ENCODE data around the gene VPS13D. TPM values are rescaled to one million over a fixed set of nuclear protein-coding genes. Genes with fewer than 3 reads are reported as not detected.

Gene VPS13D
- total RNA-seq, 1 experiment from 2014 or later: 33.1 TPM

- TF ChIP-seq POLR2AphosphoS5 (IDR thresholded peaks at IDR 0.05; ENCODE audit: low read depth, low read length): no peak
- TF ChIP-seq SIN3A (IDR thresholded peaks at IDR 0.05; ENCODE audit: borderline replicate concordance, insufficient read depth, low read depth, low read length): no peak
- TF ChIP-seq REST (IDR thresholded peaks at IDR 0.05; ENCODE audit: insufficient read depth in 1 of 2, low read depth in 2 of 2, low read length in 1 of 2): no peak
- no peak for TF ChIP-seq CTCF (IDR thresholded peaks at IDR 0.05)
- no peak for TF ChIP-seq TCF7L2 (IDR thresholded peaks at IDR 0.05; ENCODE audit: low read depth, low read length)
- DNase-seq (ENCODE audit: low read depth, low spot score) (no peak), ATAC-seq (no peak)
- H3K27ac ChIP-seq (ENCODE audit: low read length): no peak overlapping the region
- intact Hi-C loops (cut with micrococcal nuclease; ENCODE audit: unreplicated experiment): no loop called here
- no TSS peak for BruUV-seq (replicated peaks)
- ChIA-PET POLR2A (no interaction called here), CTCF (no interaction called here)
- H3K4me3 ChIP-seq (ENCODE audit: low read depth in 2 of 2, low read length in 2 of 2): no peak overlapping the region
- H3K27me3 ChIP-seq (ENCODE audit: control insufficient read depth, insufficient read depth, low read length): no peaks in the 10 kb centered on the region
- H3K36me3 ChIP-seq (ENCODE audit: control insufficient read depth, insufficient read depth, low read length): no peaks in the 10 kb centered on the region
- peaks cover 8% of the 10 kb centered on the region; the same call in 1 of the 2 replicates for H3K4me1 ChIP-seq (ENCODE audit: control insufficient read depth, insufficient read depth, low read length)
- H3K9me3 ChIP-seq (ENCODE audit: control insufficient read depth, insufficient read depth, low read depth, low read length): no peaks in the 10 kb centered on the region
- in situ Hi-C loops (cut with HindIII; ENCODE audit: low pct_unique_long_range_greater_than_20kb, low sequenced_read_pairs): no loop called here
These were observed 25.7 kb upstream of the VPS13D start for GRCh38 chr1:12204140-12204539.

GRCh38 chr1:12204754-12205658, 24.8 kb upstream of the VPS13D start:
- no peak overlapping the region for H3K27ac ChIP-seq (ENCODE audit: low read length)
- H3K4me1 ChIP-seq (ENCODE audit: control insufficient read depth, insufficient read depth, low read length): peaks cover 8% of the 10 kb centered on the region; the same call in 1 of the 2 replicates
- no peak for ATAC-seq
- H3K27me3 ChIP-seq (ENCODE audit: control insufficient read depth, insufficient read depth, low read length): no peaks in the 10 kb centered on the region
- ChIA-PET POLR2A (no interaction called here), CTCF (interaction anchor here (0.5 kb wide), 1 partner anchor 72 kb away, joined by 5 read pairs; no protein-coding TSS in a partner anchor)
- no peak for TF ChIP-seq SIN3A (IDR thresholded peaks at IDR 0.05; ENCODE audit: borderline replicate concordance, insufficient read depth, low read depth, low read length)
- TF ChIP-seq TCF7L2 (IDR thresholded peaks at IDR 0.05; ENCODE audit: low read depth, low read length): no peak
- no peak for TF ChIP-seq CTCF (IDR thresholded peaks at IDR 0.05)
- no peak for TF ChIP-seq POLR2AphosphoS5 (IDR thresholded peaks at IDR 0.05; ENCODE audit: low read depth, low read length)
- no peak for TF ChIP-seq REST (IDR thresholded peaks at IDR 0.05; ENCODE audit: insufficient read depth in 1 of 2, low read depth in 2 of 2, low read length in 1 of 2)
- DNase-seq (ENCODE audit: low read depth, low spot score): no peak
- no peaks in the 10 kb centered on the region for H3K36me3 ChIP-seq (ENCODE audit: control insufficient read depth, insufficient read depth, low read length)
- H3K9me3 ChIP-seq (ENCODE audit: control insufficient read depth, insufficient read depth, low read depth, low read length): no peaks in the 10 kb centered on the region
- H3K4me3 ChIP-seq (ENCODE audit: low read depth in 2 of 2, low read length in 2 of 2): no peak overlapping the region
- intact Hi-C loops (cut with micrococcal nuclease; ENCODE audit: unreplicated experiment): no loop called here
- BruUV-seq (replicated peaks): no TSS peak
- in situ Hi-C loops (cut with HindIII; ENCODE audit: low pct_unique_long_range_greater_than_20kb, low sequenced_read_pairs): no loop called here

Measured in Panc1 (cell line).